Activated naive CD8-positive, alpha-beta T cell treated with anti-CD3 and anti-CD28 coated beads for 36 hours (primary cell): Measurements from ENCODE around the gene RBP3. TPM values are rescaled to one million over a fixed set of nuclear protein-coding genes. Genes with fewer than 3 reads are reported as not detected.

Experiments used
- DNase-seq: peaks from one replicate; pipeline ENCODE4 v3.0.0; 2021
- H3K27ac Mint-ChIP-seq: one replicate; pipeline ENCODE4 v1.8.0; 2022; ENCODE audit warnings: mild to moderate bottlenecking, moderate library complexity, mixed read lengths
- H3K27me3 Mint-ChIP-seq: one replicate; pipeline ENCODE4 v1.8.0; 2022; ENCODE audit warnings: mild to moderate bottlenecking, mixed read lengths
- H3K36me3 Mint-ChIP-seq: one replicate; pipeline ENCODE4 v1.8.0; 2021; ENCODE audit warnings: mild to moderate bottlenecking, mixed read lengths
- H3K4me1 Mint-ChIP-seq: one replicate; pipeline ENCODE4 v1.8.0; 2021; ENCODE audit warnings: mixed read lengths
- H3K4me3 Mint-ChIP-seq: one replicate; pipeline ENCODE4 v1.8.0; 2022; ENCODE audit warnings: mild to moderate bottlenecking, moderate library complexity, mixed read lengths
- H3K9me3 Mint-ChIP-seq: one replicate; pipeline ENCODE4 v1.8.0; 2022; ENCODE audit warnings: mixed read lengths
- total RNA-seq, 2 experiments: library from RNA; stranded (reverse); gene quantifications; one replicate each; pipeline ENCODE4 v1.2.3, GENCODE V29; 2021

Gene RBP3
- total RNA-seq, 2 experiments from 2014 or later, result not detected

DNA sequence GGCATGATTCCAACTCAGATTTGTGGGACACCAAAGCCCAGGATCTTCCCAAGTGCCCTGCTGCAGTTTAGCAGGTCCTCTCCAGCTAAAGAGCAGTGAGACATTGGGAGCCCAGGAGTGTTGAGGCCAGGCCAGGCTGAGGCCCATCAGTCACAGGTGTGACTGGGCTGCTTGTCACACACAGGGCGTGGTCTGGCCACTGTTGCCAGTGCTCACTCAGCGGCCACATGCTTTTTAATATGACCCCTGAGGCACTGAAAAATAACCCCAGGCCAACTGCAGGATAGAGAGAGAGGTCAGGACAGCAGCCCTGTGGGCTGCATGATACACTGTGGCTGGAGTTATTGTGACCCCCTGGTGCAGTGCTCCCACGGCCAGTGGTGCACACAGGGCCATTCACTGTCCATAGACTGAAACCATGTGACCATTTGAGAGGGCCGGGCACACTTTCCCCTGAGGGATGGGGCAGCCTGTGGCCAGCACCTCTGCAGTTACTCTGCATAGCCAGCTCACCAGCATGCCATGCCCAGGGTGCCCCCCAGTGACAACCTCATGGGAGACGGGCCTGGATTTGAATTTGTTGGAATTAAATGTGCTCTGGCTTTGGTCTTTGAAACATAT, 21.7 kb upstream of the RBP3 start:
- Mint-ChIP-seq H3K27me3 (no peaks in the 10 kb centered on the region), H3K27ac (no peak overlapping the region), H3K9me3 (no peaks in the 10 kb centered on the region), H3K4me1 (no peaks in the 10 kb centered on the region), H3K36me3 (no peaks in the 10 kb centered on the region), H3K4me3 (no peak overlapping the region)
- DNase-seq, result no peak

DNA sequence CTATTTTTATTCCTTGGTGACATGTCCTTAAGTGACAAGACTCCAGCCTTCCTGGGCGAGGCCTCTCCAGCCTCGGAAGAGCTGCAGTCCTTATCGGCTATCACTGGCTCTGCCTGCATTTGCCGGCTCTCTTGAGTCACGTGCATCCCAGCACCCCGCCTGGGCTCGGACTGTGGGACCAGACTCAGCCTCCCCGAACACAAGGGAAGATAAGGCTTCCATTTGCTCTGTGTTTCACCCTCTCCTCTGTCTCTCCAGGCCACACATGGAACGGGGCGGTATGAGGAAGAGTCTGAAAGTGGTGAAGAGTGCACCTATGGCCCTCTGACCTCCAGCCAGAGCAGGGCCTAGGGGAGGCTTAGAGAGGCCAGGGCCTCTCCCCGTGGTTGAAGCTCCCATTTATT, 21.2 kb upstream of the RBP3 start:
- no peaks in the 10 kb centered on the region for H3K36me3 Mint-ChIP-seq
- H3K27me3 Mint-ChIP-seq, result no peaks in the 10 kb centered on the region
- DNase-seq, result no peak
- no peak overlapping the region for H3K4me3 Mint-ChIP-seq
- no peaks in the 10 kb centered on the region for H3K9me3 Mint-ChIP-seq
- no peak overlapping the region for H3K27ac Mint-ChIP-seq
- no peaks in the 10 kb centered on the region for H3K4me1 Mint-ChIP-seq

- Mint-ChIP-seq H3K27me3 (no peaks in the 10 kb centered on the region), H3K27ac (no peak overlapping the region), H3K4me1 (no peaks in the 10 kb centered on the region), H3K4me3 (no peak overlapping the region), H3K36me3 (no peaks in the 10 kb centered on the region), H3K9me3 (no peaks in the 10 kb centered on the region)
- DNase-seq, result no peak
These were observed 18.3 kb upstream of the RBP3 start for GRCh38 chr10:47329855-47330254.

- no peak for DNase-seq
- Mint-ChIP-seq H3K27ac (no peak overlapping the region), H3K36me3 (no peaks in the 10 kb centered on the region), H3K27me3 (no peaks in the 10 kb centered on the region), H3K4me3 (no peak overlapping the region), H3K9me3 (no peaks in the 10 kb centered on the region), H3K4me1 (no peaks in the 10 kb centered on the region)
These were observed 17.8 kb upstream of the RBP3 start for GRCh38 chr10:47330366-47330765.

GRCh38 chr10:47330804-47331203, 17.4 kb upstream of the RBP3 start:
- Mint-ChIP-seq H3K27ac (no peak overlapping the region), H3K27me3 (no peaks in the 10 kb centered on the region), H3K4me3 (no peak overlapping the region), H3K4me1 (no peaks in the 10 kb centered on the region), H3K9me3 (no peaks in the 10 kb centered on the region), H3K36me3 (no peaks in the 10 kb centered on the region)
- DNase-seq, result no peak

DNA sequence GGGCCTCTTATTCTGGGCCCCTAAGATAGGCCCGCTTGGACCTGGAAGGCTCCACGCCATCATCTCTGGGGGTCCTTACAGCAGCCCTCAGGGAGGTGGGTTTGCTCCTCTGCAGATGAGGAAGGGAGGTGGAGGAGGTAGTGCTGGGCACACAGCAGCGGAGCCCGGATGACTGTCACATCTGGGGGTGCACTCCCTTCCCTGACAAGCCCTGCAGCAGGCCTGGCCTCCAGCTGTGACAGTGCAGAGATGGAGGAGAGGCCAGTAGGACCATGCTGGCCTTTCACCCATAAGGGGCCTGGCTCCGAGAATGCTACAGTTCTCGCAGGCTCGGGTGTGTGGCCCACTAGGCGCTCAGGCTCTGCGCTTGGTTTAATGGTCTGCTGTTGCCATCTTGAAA, 16.7 kb upstream of the RBP3 start:
- Mint-ChIP-seq H3K4me1 (no peaks in the 10 kb centered on the region), H3K36me3 (no peaks in the 10 kb centered on the region), H3K4me3 (no peak overlapping the region), H3K27ac (no peak overlapping the region), H3K9me3 (no peaks in the 10 kb centered on the region), H3K27me3 (no peaks in the 10 kb centered on the region)
- no peak for DNase-seq

GRCh38 chr10:47331954-47332353, 16.2 kb upstream of the RBP3 start:
- Mint-ChIP-seq H3K27me3 (no peaks in the 10 kb centered on the region), H3K36me3 (no peaks in the 10 kb centered on the region), H3K9me3 (no peaks in the 10 kb centered on the region), H3K27ac (no peak overlapping the region), H3K4me1 (no peaks in the 10 kb centered on the region), H3K4me3 (no peak overlapping the region)
- DNase-seq, result no peak

DNA sequence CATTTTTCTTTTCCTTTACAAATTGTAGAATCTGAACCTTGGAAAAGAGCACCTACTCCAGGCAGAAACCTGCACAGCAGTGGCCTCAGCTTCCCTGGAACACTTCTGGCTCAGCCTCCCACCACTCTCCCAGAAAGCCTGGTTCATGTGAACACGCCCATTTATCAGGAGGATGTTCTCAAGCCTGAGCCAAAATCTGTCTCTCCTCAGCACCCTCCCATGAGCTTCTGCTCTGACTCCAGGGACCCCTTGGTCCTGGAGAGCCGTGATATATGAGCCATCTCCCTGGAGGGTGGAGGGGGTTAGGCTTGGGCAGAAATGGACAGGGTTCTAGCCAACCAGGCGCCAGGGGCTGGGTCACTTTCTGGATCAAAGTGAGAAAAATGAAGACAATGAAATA, 15.8 kb upstream of the RBP3 start:
- H3K27ac Mint-ChIP-seq, result no peak overlapping the region
- no peaks in the 10 kb centered on the region for H3K4me1 Mint-ChIP-seq
- DNase-seq, result no peak
- no peaks in the 10 kb centered on the region for H3K9me3 Mint-ChIP-seq
- no peaks in the 10 kb centered on the region for H3K36me3 Mint-ChIP-seq
- no peaks in the 10 kb centered on the region for H3K27me3 Mint-ChIP-seq
- no peak overlapping the region for H3K4me3 Mint-ChIP-seq

DNA sequence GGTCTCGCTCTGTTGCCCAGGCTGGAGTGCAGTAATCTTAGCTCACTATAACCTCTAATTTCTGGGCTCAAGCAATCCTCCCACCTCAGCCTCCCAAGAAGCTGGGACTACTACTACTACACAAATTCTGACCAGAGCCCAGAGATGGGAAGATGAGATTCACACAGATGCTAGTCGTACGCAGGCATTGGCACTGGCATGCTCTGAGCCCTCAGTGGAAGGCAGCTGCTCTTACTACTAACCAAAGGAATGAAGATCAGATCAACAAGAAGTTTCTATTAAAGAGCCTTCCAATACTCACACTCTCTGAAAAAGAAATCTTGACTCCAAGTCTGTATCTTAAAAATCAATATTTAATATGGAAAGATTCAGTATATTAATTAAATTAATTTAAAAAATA, 15.2 kb upstream of the RBP3 start:
- Mint-ChIP-seq H3K36me3 (no peaks in the 10 kb centered on the region), H3K9me3 (no peaks in the 10 kb centered on the region), H3K27ac (no peak overlapping the region), H3K27me3 (no peaks in the 10 kb centered on the region), H3K4me1 (no peaks in the 10 kb centered on the region), H3K4me3 (no peak overlapping the region)
- DNase-seq, result no peak

DNA sequence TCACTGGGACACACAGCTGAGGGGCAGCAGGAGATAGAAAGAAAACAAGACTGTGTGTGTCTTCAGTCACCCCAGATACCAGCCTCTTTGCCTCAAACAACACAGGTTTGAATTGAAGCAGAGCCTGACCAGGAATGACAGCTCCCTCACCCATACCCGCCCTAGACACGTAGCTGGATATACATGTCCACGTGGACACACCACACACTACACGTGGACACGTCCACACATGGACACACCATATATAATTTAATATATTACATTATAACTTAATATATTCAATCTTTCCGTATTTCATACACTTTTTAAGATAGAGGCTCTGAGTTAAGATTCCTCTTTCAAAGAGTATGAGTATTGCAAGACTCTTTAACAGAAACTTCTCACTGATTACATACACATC, 14.6 kb upstream of the RBP3 start:
- no peaks in the 10 kb centered on the region for H3K9me3 Mint-ChIP-seq
- H3K4me3 Mint-ChIP-seq, result no peak overlapping the region
- no peaks in the 10 kb centered on the region for H3K27me3 Mint-ChIP-seq
- H3K27ac Mint-ChIP-seq, result no peak overlapping the region
- H3K36me3 Mint-ChIP-seq, result no peaks in the 10 kb centered on the region
- no peaks in the 10 kb centered on the region for H3K4me1 Mint-ChIP-seq
- DNase-seq, result no peak

GRCh38 chr10:47334466-47335295, 13.5 kb upstream of the RBP3 start:
- Mint-ChIP-seq H3K36me3 (no peaks in the 10 kb centered on the region), H3K4me1 (no peaks in the 10 kb centered on the region), H3K9me3 (no peaks in the 10 kb centered on the region), H3K27ac (no peak overlapping the region), H3K4me3 (no peak overlapping the region), H3K27me3 (no peaks in the 10 kb centered on the region)
- DNase-seq, result no peak

DNA sequence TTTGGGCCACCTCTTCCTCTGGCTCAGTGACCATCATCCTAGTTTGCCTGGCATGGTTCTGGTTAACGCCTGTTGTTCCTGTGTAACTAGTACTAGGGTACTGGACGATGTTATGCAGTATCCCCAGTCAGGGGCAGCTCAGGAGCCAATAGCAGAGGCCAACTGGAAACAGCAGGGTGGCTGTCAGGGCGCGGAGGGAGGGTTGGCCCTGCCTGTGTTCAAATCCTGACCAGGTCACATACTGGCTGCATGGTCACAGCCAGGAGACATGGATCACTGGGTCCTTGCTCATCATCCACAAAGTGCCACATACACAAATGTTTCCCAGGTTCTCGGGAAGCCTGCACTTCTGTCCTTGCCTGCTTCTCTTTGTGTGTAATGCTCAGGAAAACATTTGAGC, 12.3 kb upstream of the RBP3 start:
- H3K4me1 Mint-ChIP-seq, result no peaks in the 10 kb centered on the region
- peaks cover 8% of the 10 kb centered on the region for H3K27me3 Mint-ChIP-seq
- H3K4me3 Mint-ChIP-seq, result no peak overlapping the region

GRCh38 chr10:47336387-47337134, 11.6 kb upstream of the RBP3 start:
- Mint-ChIP-seq H3K27ac (no peak overlapping the region), H3K36me3 (no peaks in the 10 kb centered on the region), H3K9me3 (no peaks in the 10 kb centered on the region), H3K4me1 (no peaks in the 10 kb centered on the region), H3K27me3 (peaks cover 9% of the 10 kb centered on the region), H3K4me3 (no peak overlapping the region)
- no peak for DNase-seq

More for the DNA sequence above, 12.3 kb upstream of the RBP3 start:
- Mint-ChIP-seq H3K36me3 (no peaks in the 10 kb centered on the region), H3K27ac (no peak overlapping the region), H3K9me3 (no peaks in the 10 kb centered on the region)
- no peak for DNase-seq

DNA sequence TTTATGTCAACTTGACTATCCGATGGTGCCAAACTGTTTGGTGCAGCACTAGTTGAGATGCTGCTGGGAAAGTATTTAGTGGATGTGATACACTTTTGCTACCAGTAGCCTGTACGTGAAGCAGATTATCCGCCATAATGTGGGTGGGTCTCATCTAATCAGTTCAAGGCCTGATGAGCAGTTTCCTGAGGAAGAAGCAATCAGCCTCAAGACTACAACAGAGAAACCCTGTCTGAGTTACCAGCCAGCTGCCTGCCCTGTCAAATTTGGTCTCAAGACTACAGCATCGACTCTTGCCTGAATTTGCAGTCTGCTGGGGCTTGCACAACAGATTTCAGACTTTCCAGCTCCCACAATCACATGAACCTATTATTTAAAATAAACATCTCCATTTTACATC, 10.9 kb upstream of the RBP3 start:
- H3K9me3 Mint-ChIP-seq, result no peaks in the 10 kb centered on the region
- DNase-seq, result no peak
- H3K27ac Mint-ChIP-seq, result no peak overlapping the region
- H3K4me1 Mint-ChIP-seq, result no peaks in the 10 kb centered on the region
- no peaks in the 10 kb centered on the region for H3K36me3 Mint-ChIP-seq
- H3K27me3 Mint-ChIP-seq, result peaks cover 9% of the 10 kb centered on the region
- no peak overlapping the region for H3K4me3 Mint-ChIP-seq

DNA sequence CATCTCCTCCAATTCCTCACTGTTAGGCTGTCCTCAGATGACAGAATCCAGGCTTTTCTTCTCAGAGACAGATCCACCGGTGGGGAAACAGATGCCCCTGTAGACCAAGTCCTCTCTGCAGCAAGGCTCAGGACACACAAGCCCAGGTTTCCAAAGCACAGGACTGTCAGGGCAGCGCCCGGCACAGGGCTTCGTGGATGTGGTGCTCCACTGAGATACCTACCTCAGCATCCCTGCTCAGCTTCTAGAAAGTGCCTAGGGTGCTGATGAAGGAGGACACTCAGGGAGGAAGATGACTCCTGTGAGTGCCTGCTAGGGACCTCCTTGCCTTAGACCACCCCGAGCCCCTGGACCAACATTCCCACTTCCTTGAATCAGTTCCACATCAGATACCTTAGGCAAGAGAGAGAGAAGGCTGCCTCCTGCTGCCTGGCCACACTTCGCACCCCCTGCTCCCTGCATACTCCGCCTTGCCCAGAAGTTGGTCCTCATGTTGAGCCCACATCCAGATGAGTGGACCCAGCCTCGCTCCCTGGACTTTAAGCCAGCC, 8.9 kb upstream of the RBP3 start:
- H3K36me3 Mint-ChIP-seq, result no peaks in the 10 kb centered on the region
- no peaks in the 10 kb centered on the region for H3K9me3 Mint-ChIP-seq
- H3K27ac Mint-ChIP-seq, result no peak overlapping the region
- no peak for DNase-seq
- H3K27me3 Mint-ChIP-seq, result peaks cover 9% of the 10 kb centered on the region
- no peak overlapping the region for H3K4me3 Mint-ChIP-seq
- H3K4me1 Mint-ChIP-seq, result no peaks in the 10 kb centered on the region
